Stimulated activated naive CD8-positive, alpha-beta T cell treated with anti-CD3 and anti-CD28 coated beads, Interleukin-15, Interleukin-2, amounts not matched to agents 100 U/mL and 50 U/mL, for 24 hours (primary cell): ENCODE results near the gene ZNF580.

ENCODE experiments used
- ATAC-seq: fragments of 150-1000 bp; cut with Tn5 transposase; one replicate; pipeline ENCODE4 v1.10.0; 2021
- DNase-seq: peaks from one replicate; pipeline ENCODE4 v3.0.0; 2021

The ZNF580 gene

GRCh38 chr19:55640577-55641425, at the start of gene ZNF580:
Gene ZNF580 (plus strand): TSS chr19:55641002. CDS start chr19:55642509, 1,507 bp downstream.
- ATAC-seq, result peak; percentile 38
- DNase-seq, result peak; percentile 79

GRCh38 chr19:55591555-55591954, 49.2 kb upstream of the ZNF580 start:
- DNase-seq (no peak), ATAC-seq (no peak)

DNA sequence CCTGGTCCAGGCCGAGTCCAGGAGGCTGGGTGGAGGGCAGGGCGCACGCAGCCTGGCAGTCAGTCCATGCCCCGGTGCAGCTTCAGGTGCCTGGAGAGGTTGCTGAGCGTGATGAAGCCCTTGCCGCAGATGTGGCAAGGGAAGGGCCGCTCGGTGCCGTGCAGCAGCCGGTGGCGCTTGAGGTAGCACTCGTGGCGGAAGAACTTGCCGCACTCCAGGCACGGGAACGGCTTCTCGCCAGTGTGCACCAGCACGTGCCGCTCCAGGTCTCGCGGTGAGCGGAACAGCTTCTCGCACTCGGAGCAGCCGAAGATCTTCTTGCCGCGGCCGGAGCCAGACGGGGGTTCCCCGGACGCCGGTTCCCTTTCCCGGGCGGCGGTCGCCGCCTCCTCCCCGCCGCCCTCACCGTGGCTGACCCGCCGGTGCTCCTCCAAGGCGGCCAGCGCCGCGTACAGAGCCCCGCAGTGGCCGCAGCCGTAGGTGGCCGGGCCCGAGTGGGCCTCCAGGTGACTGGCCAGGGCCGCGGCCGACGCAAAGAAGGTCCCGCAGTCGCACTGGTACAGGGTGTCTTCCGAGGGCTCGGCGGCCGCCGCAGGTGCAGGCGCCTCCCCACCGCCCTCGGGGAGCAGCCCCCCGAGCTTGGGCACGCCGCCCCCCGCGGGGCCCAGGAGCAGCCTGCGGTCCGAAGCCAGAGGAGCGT, 48.3 kb upstream of the ZNF580 start:
- no peak for DNase-seq
- ATAC-seq, result no peak

DNA sequence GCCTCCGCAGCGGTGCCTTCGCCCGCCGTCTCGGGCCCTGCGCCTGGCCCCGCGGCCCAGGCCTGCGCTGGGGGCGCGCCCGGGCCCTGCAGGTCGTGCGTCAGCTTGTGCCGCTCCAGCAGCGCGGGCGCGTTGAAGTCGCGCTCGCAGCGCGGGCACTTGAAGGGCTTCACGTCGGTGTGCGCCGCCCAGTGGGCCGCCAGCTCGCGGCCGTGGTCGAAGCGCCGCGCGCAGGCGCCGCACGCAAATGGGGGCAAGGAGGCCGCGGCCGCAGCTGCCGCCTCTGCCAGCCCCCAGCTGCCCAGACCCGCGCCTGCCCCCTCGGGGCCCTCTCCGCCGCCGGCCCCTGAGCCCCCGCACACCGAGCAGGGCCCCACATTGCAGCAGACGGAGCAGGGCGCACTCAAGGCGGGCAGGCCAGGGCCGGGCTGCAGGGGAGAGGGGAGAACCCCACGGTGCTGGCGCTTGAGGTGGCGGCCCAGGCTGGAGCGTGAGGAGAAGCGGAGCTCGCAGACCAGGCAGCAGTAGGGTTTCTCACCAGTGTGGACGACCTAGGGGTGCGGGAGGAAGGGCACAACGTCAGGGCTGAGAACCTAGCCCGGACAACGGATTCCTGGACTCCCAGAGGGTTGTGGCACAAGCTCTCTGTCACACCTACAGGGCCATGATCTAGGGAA, 47.6 kb upstream of the ZNF580 start:
- no peak for ATAC-seq
- DNase-seq, result no peak

DNA sequence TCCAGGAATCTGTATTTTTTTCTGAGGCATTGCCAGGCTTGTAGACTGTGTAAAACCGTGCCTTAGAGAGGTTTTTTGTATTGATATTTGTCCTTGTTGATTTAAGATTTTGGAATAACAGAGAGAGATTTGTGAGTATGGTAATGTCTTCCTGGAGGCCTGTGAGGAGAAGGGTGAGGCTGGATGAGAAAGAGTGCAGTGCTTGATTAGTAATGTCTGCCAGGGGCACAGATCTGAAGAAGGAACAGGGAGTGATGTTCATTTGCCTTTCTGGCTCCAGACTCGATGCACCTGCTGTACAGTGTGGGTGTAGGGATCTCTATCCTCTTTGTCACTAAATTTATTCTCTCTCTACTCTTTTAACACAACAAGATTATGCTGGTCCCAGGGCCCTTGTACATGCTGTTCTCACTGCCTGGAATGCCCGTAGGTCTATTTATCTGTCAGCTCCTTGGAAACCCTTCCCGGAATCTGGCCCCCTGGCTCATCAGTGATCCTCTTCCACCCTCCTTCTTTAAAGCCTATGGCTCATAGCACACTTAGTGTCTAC, 45.7 kb upstream of the ZNF580 start:
- ATAC-seq (no peak), DNase-seq (no peak)

DNA sequence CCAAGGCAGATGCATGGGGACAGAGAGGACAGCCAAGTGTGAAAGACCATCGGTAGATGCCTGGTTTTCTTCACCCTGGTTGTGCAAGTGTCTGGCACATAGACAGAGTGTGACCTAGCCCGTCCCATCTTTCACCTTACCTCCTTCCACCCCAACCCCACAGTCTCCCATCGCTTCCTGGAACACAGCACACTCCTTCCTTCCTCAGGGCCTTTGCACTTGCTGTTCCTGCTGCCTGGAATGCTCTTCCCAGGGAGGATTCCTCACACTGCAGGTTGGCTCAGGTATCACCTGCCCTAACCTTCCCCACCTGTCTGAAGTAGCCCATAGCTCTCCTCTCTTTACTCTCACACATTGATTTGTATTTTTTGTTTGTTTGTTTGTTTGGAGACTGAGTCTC, 44.5 kb upstream of the ZNF580 start:
- DNase-seq (no peak), ATAC-seq (no peak)

GRCh38 chr19:55597501-55597921, 43.3 kb upstream of the ZNF580 start:
- ATAC-seq (no peak), DNase-seq (no peak)

- ATAC-seq (no peak), DNase-seq (no peak)
Observed at GRCh38 chr19:55598034-55598433, 42.8 kb upstream of the ZNF580 start.

- peak; percentile 77 for ATAC-seq
- DNase-seq, result peak; percentile 96
Observed at GRCh38 chr19:55598719-55599467, 41.9 kb upstream of the ZNF580 start.

DNA sequence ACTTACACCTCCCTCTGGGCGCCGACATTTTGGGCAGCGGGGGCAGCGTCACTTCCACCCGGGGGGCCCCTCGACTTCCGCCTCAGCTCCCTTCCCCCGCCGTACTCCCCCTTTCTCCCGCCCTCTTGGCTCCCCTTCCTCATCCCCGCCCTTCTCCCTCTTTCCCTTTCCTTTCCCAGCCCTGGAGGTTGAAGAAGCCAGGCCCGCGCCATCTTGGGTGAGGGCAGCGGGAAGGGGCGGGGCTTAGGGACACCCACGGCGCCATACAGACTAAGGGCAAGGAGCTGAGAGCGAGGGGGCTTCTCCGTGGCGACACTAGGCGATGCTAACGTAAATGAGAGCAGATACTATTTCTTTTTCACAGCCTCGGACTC, 41.3 kb upstream of the ZNF580 start, which contains the start of gene FIZ1:
TSS of gene FIZ1 (minus strand) at position 50 of the 374 bp plus-strand sequence. CDS start 1,652 bp downstream, outside the sequence.
- DNase-seq (peak; percentile 96), ATAC-seq (peak; percentile 70)

DNA sequence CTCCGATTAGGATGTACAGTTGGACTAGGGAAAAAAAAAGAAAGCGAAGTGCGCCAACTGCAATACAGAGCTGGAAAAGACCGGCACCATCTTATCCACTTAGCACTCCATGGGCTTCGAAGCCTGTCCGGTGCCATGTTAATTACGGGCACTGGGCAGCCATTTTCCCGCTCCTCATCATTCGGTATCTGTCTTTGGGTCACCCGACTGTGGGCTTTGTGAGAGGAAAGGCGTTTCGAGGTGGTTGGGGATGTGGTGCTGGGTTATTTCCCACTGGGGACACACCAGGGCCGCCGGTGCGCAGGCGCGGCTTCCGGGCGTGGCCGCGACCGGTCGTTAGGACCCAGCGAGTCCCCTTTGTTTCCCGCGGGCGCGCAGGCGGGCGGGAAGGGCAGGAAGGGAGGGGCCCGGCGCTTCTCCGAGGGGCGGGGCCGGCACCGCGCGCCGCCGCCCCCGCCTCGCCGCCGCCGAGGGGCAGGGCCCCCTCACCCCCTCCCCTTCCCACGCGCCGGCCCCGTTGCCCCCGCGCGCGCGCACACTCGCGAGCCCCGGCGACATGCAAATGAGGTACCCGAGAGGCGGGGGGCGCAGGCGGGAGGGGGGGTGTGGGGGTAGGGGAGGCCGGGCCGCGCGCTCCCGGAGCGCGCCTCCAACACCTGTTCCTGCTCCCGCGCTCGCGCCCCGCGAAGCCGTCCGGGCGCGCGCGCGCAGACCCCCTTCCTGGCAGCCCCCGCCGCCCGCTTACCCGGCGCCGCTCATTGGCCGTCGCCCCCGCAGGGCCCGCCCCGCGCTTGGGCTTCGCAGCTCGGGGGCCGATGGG, 40.8 kb upstream of the ZNF580 start, which contains the start of gene ZNF524:
TSS of gene ZNF524 (plus strand) at position 447 of the 820 bp plus-strand sequence. CDS start 1,825 bp downstream, outside the sequence.
- ATAC-seq, result peak; percentile 44
- DNase-seq, result peak; percentile 87

- DNase-seq (no peak), ATAC-seq (no peak)
Observed at GRCh38 chr19:55600662-55601028, 40.2 kb upstream of the ZNF580 start.

DNA sequence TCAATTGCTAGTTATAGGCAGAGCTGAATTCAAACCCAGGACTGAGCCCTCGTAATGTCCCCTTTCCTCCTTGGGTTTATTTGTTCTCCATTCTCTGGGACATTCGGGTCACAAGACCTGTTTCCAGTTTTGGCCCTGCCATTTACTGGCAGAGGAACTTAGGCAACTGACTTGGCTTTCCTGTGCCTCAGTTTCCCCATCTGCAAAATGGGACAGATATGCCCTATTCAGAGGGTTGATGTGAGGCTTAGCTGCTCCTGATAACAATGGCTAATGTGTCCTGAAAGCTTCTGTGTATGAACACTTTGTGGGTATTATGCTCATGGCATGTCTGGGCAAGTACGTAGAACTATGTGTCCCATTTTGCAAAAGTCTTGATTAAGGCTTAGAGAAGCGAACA, 39.7 kb upstream of the ZNF580 start:
- DNase-seq (no peak), ATAC-seq (no peak)

DNA sequence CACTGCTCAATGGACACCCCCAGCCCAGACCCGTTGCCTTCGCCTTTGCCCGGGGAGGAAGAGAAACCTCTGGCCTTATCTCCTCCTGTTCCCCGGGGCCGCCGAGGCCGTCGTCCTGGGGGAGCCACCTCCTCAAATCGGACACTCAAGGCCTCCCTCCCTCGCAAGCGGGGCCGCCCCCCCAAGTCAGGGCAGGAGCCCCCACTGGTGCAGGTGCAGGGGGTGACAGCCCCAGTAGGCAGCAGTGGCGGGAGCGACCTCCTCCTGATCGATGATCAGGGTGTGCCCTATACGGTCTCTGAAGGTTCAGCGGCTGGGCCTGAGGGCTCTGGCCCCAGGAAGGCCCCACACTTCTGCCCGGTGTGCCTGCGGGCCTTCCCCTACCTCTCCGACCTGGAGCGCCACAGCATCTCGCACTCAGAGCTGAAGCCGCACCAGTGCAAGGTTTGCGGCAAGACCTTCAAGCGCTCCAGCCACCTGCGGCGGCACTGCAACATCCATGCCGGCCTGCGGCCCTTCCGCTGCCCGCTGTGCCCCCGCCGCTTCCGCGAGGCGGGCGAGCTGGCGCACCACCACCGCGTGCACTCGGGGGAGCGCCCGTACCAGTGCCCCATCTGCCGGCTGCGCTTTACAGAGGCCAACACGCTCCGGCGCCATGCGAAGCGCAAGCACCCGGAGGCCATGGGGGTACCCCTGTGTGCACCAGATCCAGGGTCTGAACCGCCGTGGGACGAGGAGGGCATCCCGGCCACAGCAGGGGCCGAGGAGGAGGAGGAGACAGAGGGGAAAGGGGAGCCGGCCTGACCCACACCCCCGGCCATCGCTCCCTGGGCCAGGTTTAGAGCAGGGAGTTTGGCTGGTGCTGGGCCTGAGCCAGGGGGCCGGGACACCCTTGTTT, 38.4 kb upstream of the ZNF580 start:
- DNase-seq, result no peak
- ATAC-seq, result no peak

DNA sequence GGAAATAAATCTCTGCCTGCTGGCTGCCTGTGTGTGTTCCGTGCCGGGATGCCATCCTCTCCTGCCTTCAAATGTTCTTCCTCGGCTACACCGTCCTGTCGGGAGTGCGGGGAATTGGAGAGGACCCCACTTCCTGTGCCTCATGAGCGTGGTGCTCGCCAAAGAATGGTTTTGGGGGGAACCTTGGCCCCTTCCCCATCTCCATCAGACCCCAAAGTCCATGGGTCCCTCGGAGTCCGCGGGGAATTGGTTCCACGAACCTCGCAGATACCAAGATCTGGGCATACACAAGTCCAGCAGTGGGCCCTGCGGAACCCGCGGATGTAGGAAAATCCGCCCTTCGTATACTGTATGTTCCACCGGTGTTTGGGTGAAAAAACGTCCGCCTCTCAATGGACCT, 37.7 kb upstream of the ZNF580 start:
- no peak for ATAC-seq
- no peak for DNase-seq

- DNase-seq (no peak), ATAC-seq (no peak)
Observed at GRCh38 chr19:55603581-55604292, 37.1 kb upstream of the ZNF580 start.

DNA sequence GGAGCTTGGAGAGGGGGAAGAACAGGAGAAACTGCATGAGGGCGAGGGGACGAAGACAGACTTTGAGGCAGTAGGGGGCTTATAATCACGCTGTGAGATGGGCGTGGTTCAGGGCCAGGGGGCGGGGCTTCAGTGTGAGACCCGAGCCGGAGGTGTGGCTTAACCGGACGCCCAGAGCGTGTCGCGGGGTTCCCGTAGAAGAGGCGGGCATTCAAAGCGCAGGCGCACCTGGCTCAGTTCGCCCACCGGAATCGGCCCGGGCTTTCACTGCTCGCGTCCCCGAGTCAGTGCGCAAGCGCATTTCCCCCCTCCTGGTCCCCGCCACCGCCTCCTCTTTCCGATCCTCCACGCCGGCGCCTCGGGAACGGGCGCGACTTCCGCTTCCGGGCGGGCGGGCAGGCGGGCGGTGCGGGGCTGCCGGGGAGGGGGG, 35.6 kb upstream of the ZNF580 start:
- DNase-seq (peak; percentile 99), ATAC-seq (peak; percentile 79)

DNA sequence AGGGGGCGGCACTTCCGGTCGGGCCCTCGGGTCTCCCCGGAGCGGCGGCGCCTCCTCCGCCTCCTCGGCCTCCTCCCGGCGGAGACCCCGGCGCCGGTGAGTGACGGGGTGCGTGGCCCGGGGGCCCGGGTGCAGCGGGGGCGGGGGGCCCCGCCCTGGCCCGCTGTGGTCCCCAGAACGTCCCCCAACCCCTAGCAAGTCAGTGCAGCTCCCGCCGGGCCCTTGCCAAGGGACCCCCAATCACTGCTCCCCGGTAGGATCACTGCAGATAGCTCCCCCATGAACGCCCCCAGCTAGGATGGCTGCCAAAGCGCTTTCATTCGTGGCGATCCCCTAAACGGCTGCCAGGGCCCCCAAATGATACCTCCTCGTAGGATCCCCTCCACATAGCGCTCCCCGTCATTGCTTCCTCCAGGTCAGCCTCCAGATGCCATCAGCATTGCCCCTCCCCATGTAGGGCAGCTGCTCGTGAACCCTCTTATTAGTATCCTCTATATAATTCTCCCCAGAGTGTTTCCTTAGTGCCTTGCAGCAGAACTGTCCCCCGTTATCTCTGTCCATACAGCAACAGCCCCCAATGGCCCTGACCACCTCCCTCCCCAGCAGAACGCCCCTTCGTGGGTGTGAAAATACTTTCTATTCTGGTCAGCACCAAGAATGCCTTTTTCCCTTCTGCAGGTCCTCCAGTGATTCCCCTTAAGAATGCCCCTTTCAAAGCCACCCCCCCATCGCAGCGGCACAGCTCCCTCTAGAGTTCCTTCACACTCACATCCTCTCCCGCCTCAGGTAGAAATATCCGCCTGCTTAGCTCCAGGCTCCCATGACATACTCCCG, 34.9 kb upstream of the ZNF580 start, which contains the start of gene ZNF865:
TSS of gene ZNF865 (plus strand) at position 11 of the 834 bp plus-strand sequence. CDS start 7,972 bp downstream, outside the sequence.
- DNase-seq (peak; percentile 79), ATAC-seq (peak; percentile 55)
